HG02571 (cell line): ENCODE results near the gene OGFOD2.

Experiments used
- ATAC-seq: cut with Tn5 transposase; IDR thresholded peaks from one replicate; pipeline ENCODE4 v1.9.1; 2021; ENCODE audit warnings: mild to moderate bottlenecking, moderate library complexity; ENCODE audit not compliant: unreplicated experiment

Gene OGFOD2

DNA sequence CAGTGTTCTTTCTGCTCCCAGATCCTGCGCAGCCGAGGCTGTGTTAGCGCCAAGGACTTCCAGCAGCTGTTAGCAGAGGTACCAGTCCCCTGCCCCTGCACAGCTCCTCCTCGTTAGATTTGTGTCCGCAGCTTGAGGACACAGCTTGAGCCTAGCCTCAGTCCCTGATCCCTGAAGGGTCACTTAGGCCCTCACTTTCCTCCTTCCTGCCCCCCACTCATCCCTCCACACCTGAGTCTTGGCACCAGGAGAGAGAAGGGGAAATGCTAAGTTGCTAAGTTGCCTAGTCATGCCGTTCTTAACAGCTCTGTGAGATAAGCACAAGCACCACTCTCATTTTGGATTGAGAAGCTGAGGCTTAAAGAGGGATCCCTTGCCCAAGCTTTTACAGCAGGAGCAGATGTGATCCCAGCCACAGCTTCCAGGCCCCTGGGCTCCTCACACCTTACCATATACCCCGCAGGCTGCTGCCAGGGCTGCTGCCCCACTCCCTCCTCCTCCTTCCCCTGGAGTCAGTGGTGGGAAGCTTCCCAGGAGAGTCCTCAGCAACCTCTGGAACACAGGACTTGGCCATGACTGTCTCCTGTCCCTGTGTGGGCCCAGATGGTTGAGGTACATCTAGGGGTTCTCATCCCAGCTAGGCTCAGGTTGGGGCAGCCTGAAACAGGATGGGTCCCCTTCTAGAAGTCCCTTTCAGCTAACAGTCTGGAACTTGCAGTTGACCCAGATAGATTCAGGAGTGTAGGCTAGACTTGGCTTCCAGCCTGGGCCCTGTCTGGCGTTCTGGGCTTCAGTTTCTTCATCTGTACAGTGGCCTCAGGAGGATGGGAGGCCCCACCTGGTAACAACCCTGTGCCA lies 975 bp downstream of the OGFOD2 start:
- no peak for ATAC-seq

DNA sequence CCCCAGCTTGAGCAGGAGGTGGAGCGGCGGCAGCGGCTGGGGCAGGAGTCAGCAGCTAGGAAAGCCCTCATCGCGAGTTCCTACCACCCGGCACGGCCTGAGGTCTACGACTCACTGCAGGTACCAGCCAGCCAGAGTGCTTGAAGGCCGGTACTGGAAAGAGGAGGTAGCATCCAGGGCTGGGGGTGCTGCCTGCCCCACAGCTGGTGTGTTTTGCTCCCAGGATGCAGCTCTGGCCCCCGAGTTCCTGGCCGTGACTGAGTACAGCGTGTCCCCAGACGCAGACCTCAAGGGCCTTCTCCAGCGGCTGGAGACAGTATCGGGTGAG lies 1.6 kb downstream of the OGFOD2 start:
- ATAC-seq: no peak

DNA sequence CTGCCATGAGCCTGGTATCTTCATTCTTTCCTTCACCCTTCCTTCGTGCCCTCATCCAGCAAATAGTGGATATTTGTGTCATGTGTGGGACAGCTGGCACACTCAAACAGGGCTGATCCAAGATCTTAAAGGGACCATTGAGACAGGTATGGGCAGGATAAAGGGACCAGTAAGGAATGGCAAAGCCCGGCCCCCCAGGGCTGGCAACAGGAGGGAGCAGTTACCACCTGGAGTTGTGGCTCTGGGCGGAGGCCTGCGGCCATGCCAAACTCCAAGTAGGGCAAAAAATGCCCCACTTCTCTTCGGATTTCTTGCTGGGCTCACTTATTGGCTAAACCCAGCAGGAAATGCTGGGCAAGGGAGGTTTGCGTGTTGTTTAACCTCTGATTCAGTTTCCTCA lies 2.1 kb downstream of the OGFOD2 start:
- no peak for ATAC-seq

DNA sequence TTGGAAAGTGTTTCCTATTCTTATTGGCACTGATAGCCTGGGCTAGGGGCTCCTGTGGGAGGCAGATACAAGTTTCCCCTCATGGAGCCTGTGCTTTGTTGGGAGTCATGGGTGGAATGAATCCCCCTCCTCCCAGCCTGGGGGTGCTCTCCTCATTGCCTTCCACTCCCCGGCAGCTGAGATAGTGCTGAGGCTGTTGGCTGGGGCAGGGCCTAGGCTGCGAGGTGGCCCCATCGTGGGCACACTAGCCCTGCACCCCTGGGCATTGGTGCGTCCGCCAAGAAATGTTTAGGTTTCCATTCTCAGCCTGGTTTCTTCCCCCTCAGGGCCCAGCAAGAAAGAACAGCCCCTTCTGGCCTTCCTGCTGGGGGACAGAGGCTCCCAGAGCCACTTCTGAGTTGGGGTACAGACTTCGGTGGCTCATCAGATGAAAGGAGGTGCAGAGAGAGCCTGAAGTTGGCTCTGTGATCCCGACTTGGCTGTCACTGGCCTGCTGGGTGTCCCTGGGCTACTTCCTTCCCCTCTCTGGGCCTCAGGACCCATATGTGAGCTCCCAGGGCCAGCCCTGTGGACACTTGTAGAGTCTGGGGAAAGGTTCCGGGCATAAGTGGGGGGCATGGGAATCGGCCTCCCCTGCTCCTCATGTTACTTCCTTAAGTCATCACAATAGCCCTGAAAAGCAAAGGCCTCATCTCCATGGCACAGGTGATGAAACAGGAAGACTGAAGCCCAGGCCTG lies 2.8 kb downstream of the OGFOD2 start:
- ATAC-seq: no peak

DNA sequence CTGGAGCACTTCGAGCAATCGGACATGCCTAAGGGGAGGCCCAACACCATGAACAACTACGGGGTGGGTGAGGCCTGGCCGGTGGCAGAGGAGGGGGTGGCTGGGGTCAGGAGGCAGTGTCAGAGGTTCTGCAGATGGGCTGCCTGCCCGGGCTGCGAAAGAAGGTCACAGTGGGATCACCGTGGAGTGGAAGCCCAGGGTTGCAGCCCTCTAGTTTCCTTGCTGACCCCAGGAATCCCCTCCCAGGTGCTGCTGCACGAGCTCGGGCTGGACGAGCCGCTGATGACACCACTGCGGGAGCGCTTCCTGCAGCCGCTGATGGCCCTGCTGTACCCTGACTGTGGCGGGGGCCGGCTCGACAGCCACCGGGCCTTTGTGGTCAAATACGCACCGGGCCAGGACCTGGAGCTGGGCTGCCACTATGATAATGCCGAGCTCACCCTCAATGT lies 3.5 kb downstream of the OGFOD2 start:
- ATAC-seq: no peak

DNA sequence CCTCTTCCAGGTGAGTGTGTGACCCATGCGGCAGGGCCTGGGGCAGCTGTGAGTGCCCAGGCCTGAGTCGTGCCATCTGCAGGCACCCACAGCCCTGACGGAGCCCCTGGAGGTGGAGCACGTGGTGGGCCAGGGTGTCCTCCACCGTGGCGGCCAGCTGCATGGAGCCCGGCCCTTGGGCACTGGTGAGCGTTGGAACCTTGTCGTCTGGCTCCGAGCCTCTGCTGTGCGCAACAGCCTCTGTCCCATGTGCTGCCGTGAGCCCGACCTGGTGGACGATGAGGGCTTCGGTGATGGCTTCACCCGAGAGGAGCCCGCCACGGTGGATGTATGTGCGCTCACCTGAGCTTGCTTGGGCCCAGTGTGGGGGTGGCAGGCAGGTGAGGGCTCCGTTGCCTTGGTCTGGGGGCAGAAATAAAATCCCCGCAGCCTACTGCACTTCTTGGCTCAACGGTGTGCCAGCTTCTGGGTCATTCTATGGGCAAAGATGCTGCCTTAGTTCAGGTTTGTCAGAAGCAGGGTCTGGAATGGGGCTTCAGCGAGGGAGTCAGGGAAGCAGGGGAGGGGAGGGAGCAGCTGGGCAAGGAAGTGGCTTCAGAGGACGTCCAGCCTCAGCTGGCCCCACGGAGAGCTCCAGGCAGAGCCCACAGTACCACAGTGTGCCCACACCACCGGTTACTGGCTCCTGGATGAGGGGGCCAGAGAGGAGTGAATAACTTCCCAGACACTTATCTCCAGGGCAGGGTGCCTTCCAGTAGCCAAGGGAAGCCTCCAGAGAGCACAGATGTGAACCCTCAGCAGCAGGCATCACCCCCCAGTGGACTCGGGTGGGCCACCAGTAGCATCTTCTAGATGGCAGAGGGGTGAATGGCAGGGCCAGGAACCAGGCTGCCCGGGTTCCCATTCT lies 4.2 kb downstream of the OGFOD2 start:
- ATAC-seq: no peak

DNA sequence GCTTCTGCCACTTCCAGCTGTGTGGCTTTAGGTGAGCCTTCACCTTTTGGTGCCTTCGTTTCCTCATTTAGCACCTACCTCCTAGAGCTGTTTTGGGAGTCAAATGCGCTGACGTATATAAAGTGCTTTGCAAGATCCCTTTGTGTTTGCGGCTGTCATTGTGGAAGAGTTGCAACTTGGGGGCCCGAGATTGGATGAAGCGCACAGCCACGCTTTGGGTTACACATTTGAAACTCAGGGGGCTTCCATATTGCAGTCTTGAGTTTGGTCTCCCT lies 4.8 kb downstream of the OGFOD2 start:
- ATAC-seq: no peak

DNA sequence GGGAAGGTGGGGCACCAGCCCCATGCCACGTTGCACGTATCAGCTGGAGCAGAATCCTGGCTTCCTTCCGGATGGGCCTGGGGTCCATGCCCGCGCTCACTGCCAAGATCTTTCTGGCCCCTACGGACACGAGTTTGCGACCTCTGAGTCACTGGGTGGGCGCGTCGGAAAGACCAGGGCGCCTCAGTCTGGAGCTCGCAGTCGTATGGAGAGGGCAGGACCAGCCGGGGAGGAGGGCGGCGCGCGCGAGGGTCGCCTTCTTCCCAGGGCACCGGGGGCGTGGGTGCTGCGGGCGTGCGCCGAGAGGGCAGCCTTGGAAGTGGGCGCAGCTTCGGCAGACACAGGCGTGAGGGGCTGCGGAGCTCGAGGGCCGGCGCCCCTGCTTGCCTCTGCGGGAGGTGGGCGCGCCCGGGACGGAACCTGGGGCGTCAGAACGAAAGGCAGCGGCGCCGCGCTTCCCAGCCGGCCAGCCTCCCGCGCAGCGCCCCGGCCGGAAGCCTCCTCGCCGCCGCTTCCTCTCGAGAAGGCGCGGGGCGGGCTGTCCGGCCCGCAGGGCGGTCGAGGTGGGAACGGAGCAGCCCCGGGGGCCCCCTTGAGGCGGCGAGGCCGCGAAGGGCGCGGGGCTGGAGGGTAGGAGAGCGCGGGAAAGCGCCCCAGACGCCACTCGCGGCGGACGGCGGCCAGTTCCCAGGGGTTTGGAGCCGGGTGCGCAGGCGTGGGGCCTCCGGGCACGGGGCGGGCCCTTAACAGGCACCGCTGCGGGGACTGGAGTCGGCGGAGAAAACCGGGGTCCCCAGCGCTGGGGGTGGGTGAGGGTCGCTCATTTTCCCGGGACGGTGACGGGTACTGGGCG lies 5.4 kb downstream of the OGFOD2 start, which contains the start of gene ARL6IP4:
ARL6IP4 (plus strand) TSS at position 499 of the 853 bp plus-strand sequence. CDS start 459 bp downstream, outside the sequence.
- ATAC-seq: no peak

DNA sequence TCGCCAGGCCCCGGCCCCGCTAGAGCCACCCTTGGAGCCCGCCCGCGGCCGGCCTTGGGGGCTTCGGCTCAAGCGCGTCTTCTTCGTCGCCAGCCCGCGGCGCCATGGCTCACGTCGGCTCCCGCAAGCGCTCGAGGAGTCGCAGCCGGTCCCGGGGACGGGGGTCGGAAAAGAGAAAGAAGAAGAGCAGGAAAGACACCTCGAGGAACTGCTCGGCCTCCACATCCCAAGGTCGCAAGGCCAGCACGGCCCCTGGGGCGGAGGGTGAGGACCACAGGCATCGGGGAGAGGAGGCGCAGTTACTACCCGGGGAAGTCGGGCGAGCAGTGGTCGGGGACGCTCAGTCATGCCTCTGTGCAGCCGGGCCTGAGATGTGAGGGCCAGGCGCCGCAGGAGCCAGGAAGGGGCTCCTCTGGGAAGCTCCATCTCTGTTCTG lies 6.0 kb downstream of the OGFOD2 start:
- ATAC-seq: no peak

DNA sequence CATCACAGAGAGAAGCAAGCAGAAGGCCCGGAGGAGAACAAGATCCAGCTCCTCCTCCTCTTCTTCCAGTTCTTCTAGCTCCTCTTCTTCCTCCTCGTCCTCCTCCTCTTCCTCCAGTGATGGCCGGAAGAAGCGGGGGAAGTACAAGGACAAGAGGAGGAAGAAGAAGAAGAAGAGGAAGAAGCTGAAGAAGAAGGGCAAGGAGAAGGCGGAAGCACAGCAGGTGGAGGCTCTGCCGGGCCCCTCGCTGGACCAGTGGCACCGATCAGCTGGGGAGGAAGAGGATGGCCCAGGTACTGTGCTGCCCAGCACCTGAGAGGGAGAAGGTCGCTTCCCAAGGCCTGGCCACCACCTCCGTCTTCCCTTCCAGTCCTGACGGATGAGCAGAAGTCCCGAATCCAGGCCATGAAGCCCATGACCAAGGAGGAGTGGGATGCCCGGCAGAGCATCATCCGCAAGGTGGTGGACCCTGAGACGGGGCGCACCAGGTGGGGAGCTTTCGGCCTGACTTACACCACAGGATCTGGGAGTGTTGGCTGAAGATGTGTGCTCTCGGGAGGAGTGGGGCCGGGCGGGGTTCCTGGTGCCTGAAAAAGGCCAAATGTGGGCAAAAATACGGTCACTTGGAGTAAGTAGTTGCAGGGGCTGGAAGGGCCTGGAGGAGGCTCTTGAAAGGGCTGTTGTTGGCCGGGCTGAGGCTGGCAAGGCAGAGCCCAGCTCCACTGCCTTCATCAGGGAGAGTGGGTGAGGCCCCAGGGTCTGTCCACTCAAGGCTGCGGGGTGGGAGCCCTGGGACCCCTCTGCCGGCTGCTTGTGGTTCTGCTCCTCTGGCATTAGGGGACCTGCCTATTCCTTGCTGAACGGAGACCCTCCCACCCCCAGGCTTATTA lies 6.8 kb downstream of the OGFOD2 start:
- ATAC-seq: no peak

DNA sequence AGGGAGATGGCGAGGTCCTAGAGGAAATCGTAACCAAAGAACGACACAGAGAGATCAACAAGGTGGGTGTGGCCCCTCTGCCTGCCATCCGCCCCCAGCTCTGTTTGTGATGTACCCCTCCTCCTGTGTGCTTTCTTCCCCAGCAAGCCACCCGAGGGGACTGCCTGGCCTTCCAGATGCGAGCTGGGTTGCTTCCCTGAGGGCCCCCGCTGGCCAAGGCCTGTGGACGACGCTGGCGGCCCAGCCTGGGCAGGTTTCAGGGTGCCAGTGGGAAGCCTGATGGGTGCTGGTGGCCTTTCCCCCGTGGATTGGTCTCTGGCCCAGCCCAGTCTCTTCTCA lies 7.4 kb downstream of the OGFOD2 start:
- no peak for ATAC-seq

DNA sequence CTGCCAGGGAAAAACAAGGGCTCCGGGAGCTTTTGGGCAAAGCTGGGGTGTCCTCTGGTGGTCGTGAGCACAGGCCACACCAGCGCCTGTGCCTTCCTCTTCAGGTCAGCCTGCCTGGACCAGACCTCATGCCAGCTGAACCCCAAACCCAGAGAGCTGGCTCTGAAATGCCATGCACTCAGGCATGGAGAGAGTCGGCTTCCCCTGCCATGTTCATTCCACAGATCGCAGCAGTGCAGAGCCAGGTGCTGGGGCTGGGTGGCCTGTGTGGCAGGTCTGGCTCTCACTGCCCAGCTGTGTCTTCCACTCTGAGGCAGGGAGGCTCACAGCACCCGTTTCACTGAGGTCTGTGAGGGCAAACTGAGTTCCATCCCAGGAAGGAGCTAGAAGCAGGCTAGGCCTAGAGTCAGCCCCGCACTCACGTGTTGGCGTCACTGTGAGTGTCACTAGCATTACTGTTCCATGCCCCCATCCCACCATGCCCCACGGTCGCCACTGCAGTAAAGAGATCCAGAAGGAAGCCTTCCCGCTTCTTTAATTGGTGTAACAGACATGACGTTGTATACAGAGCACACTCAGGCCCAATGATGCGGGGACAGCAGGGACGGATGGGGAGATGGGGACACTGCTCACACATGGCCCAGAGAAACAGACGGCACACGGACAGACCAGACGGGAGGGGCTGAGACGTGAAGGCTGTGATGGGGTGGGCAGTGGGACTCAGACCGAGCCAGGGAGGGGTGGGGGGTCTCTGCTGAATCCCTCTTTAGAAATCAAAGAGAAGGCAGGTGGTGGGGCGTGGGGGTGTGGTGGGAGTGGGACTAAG lies 8.1 kb downstream of the OGFOD2 start:
- ATAC-seq: no peak

DNA sequence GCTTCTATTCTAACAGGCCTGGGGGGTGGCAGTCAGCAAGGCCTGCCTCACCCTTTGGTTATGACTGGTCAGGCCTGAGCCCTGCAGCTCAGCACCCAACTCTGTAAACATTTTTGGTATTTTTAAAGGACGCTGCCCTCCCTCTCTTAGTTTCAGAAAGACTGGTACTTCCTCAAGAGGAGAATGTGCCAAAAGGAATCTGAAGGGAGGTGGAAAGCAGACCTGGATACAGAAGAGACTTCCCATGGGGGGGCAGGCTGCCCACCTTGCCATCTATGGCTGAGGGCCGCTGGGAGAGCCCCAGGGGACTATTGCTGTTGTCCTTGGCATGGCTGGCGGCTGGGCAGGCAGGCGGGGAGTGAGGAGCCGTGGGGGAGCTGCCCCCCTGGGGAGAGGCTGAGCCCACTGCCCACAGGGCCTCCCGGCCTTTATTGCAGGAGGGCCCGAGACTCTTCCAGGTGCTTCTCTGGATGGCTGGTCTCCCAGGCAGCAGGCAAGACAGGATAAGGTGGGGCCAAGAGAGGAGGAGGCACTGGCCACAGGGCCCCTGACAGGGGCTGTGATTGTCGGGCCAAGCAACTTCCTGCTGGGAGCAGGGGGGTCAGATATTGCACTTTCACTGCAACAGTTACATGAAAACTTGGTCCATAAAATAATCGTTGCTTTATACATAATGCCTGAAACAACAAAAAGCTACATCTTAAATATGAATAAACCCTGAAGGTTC lies 8.9 kb downstream of the OGFOD2 start:
- ATAC-seq: no peak

DNA sequence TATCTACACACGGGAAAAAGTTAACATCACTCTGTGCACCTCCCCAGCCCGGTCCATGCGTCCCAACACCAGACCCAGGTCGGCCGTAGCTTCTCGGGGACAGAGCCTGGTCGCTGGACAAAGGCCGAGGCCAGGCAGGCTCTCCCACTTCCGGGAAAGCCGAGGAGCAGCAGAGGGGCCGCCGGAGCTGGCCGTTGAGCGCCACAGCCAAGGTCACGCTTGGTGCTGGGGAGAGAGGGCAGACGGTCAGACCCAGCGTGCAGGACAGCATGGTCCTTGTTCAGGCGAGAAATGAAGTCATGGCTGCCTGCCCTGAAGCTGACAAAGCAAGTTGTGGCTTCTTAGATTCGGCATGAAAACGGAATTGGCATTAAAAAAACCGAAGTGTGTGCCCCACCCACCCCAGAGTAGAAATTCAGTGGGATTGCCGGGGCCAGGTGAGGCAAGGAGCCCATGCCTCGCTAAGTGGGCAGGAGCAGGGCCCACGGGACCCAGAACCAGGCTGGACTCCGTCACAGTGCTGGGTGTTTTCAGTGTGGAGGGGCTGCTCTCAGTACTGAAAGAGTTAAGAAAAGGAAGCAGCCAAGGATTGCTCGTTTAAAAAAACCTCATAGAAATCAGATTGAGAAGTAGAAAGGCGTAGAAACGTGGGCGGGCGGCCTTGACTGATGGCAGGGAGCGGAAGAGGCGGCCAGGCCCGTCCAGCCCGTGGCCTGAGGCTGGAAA lies 9.7 kb downstream of the OGFOD2 start:
- no peak for ATAC-seq

DNA sequence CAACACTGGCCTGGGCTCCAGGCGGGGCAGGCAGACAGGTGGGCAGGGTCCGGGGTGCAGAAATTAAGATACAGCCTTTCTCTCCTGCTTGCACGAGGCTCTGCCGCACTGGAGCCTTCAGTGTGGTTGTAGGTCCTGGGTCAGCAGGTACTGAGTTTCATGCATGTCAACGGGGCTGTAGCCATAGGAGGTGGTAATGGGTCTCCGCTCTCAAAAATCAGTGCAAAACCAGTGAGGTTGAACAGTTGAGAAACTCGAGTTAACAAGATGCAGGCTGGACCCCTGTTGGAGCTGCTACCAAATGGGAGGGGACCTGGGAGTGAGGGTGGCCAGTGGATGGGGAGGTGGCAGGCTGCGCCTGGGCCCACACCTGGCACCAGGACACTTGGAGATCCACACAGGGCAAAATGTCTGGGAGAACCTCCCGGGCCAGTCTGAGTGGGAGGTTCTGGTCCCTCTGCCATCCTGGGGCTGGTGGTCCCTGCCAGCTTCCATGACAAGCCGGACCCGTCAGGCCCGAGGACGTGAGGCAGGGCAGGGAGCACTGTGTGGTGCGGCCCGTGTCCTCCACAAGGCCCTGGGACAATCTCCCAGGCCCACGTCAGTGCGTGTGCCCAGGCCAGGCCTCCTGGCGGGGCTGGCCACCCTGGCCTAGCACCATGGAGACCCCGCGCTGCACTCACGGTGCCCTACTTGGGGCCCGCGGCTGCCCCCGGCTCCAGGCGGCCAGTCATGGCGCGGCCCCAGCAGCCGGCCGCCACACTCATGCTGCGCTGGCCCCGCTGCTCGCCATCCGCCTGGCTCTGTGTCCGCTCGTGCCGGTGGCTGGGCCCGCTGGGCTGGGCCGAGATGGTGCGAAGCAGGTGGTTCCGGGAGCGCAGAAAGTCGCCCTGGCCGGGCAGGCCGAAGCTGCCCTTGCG lies 10.6 kb downstream of the OGFOD2 start:
- no peak for ATAC-seq

DNA sequence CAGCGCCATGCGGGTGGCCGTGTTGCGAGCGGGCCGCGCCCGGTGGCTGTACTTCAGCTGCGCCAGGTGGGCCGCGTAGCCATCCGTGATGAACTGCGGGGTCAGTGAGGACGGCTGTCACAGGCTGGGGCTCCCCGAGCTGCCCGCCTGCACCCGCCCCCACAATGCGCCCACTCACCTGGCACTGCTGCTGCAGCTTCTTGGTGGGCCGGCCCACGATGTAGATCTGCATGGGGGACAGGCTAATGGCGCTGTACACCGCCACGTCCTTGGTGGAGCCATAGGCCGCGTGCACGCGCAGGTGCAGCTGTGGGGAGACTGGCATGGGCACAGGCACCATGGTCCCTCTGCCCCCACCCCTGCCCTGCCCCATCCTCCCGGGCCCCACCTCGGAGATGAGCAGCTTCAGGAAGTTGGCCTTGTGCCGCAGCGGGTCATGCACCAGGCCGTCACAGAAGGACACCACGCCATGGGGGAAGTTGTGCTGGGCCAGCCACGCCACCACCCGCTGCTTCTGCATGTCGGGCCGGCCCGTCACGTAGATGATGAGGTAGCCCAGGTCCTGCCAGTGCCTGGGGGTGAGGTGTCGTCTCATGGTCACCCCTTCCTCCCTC lies 11.3 kb downstream of the OGFOD2 start:
- no peak for ATAC-seq
